H9 (cell line): ENCODE measurements around the gene TOR4A. TPM values are rescaled to one million over a fixed set of nuclear protein-coding genes. Genes with fewer than 3 reads are reported as not detected.

Experiments
- DNase-seq: peaks from one replicate; pipeline ENCODE4 v3.0.0-alpha.2; 2017
- H2AFZ ChIP-seq: one replicate; pipeline ENCODE4 v1.6.1; 2013; ENCODE audit warnings: mild to moderate bottlenecking, low read length, control low read depth, moderate library complexity
- H2AK5ac ChIP-seq: 2 replicates; pipeline ENCODE4 v1.6.1; 2013; ENCODE audit warnings: low read length, control low read depth, mixed read lengths; ENCODE audit not compliant: insufficient read length
- H2BK120ac ChIP-seq: one replicate; pipeline ENCODE4 v1.6.1; 2013; ENCODE audit warnings: low read depth, mild to moderate bottlenecking, low read length, control low read depth, inconsistent platforms; ENCODE audit not compliant: poor library complexity, severe bottlenecking
- H2BK12ac ChIP-seq: 2 replicates; pipeline ENCODE4 v1.6.1; 2013; ENCODE audit warnings: low read length, control low read depth, mixed read lengths, low read depth; ENCODE audit not compliant: insufficient read length
- H2BK15ac ChIP-seq: 2 replicates; pipeline ENCODE4 v1.6.1; 2013; ENCODE audit warnings: low read depth, low read length, control low read depth
- H2BK20ac ChIP-seq: one replicate; pipeline ENCODE4 v1.6.1; 2013; ENCODE audit warnings: low read depth, mild to moderate bottlenecking, low read length, control low read depth, inconsistent platforms; ENCODE audit not compliant: poor library complexity, severe bottlenecking
- H2BK5ac ChIP-seq: 2 replicates; pipeline ENCODE4 v1.6.1; 2013; ENCODE audit warnings: low read length, control low read depth, mixed read lengths; ENCODE audit not compliant: insufficient read length
- H3K14ac ChIP-seq: 2 replicates; pipeline ENCODE4 v1.6.1; 2013; ENCODE audit warnings: low read length, control low read depth; ENCODE audit not compliant: insufficient read depth
- H3K18ac ChIP-seq: 2 replicates; pipeline ENCODE4 v1.6.1; 2013; ENCODE audit warnings: low read depth, mild to moderate bottlenecking, mixed read lengths, low read length, control low read depth; ENCODE audit not compliant: insufficient read length
- H3K23ac ChIP-seq: 2 replicates; pipeline ENCODE4 v1.6.1; 2013; ENCODE audit warnings: low read length, control low read depth, mixed read lengths, low read depth; ENCODE audit not compliant: insufficient read length
- H3K23me2 ChIP-seq: 2 replicates; pipeline ENCODE4 v1.6.1; 2013; ENCODE audit warnings: low read depth, mild to moderate bottlenecking, mixed read lengths, low read length, control low read depth; ENCODE audit not compliant: insufficient read length, poor library complexity, severe bottlenecking
- H3K27ac ChIP-seq: 2 replicates; pipeline ENCODE4 v1.5.1; 2013; ENCODE audit warnings: low read length, control low read depth, mixed read lengths, low read depth; ENCODE audit not compliant: insufficient read length
- H3K27me3 ChIP-seq: 2 replicates; pipeline ENCODE4 v1.6.1; 2013; ENCODE audit warnings: low read length, control low read depth, inconsistent platforms; ENCODE audit not compliant: insufficient read depth
- H3K4ac ChIP-seq: 2 replicates; pipeline ENCODE4 v1.6.1; 2013; ENCODE audit warnings: low read depth, mild to moderate bottlenecking, control low read depth, inconsistent platforms, low read length, moderate library complexity
- H3K4me1 ChIP-seq: 2 replicates; pipeline ENCODE4 v1.6.1; 2013; ENCODE audit warnings: low read length, control low read depth, inconsistent platforms; ENCODE audit not compliant: insufficient read depth
- H3K4me2 ChIP-seq: 2 replicates; pipeline ENCODE4 v1.6.1; 2013; ENCODE audit warnings: low read length, control low read depth, mixed read lengths; ENCODE audit not compliant: insufficient read length, insufficient read depth
- H3K56ac ChIP-seq: 2 replicates; pipeline ENCODE4 v1.6.1; 2013; ENCODE audit warnings: low read depth, mild to moderate bottlenecking, mixed read lengths, low read length, control low read depth; ENCODE audit not compliant: insufficient read length
- H3K79me1 ChIP-seq: 2 replicates; pipeline ENCODE4 v1.6.1; 2013; ENCODE audit warnings: low read depth, mild to moderate bottlenecking, moderate library complexity, low read length, control low read depth, inconsistent platforms; ENCODE audit not compliant: insufficient read depth, poor library complexity, severe bottlenecking
- H3K79me2 ChIP-seq: 2 replicates; pipeline ENCODE4 v1.6.1; 2013; ENCODE audit warnings: low read length, control low read depth, inconsistent platforms; ENCODE audit not compliant: insufficient read depth
- H3K9ac ChIP-seq: 2 replicates; pipeline ENCODE4 v1.6.1; 2013; ENCODE audit warnings: low read length, control low read depth, mixed read lengths; ENCODE audit not compliant: insufficient read length; ENCODE audit errors: extremely low read depth
- H3K9me3 ChIP-seq: one replicate; pipeline ENCODE4 v1.6.1; 2013; ENCODE audit warnings: low read depth, low read length, inconsistent platforms; ENCODE audit not compliant: control insufficient read depth
- H3T11ph ChIP-seq: one replicate; pipeline ENCODE4 v1.6.1; 2013; ENCODE audit warnings: mild to moderate bottlenecking, low read length, control low read depth, inconsistent platforms
- H4K20me1 ChIP-seq: one replicate; pipeline ENCODE4 v1.6.1; 2013; ENCODE audit not compliant: control insufficient read depth, insufficient read length, insufficient read depth
- H4K5ac ChIP-seq: 2 replicates; pipeline ENCODE4 v1.6.1; 2013; ENCODE audit warnings: low read depth, mild to moderate bottlenecking, mixed read lengths, low read length, control low read depth; ENCODE audit not compliant: insufficient read length
- H4K8ac ChIP-seq: replicated peaks from 2 replicates; pipeline ENCODE4 v1.6.1; 2013; ENCODE audit warnings: low read length, control low read depth, mixed read lengths, low read depth; ENCODE audit not compliant: insufficient read length
- H4K91ac ChIP-seq: 2 replicates; pipeline ENCODE4 v1.6.1; 2013; ENCODE audit warnings: low read depth, mild to moderate bottlenecking, moderate library complexity, mixed read lengths, low read length, control low read depth; ENCODE audit not compliant: insufficient read length
- H3K27ac Mint-ChIP-seq, 3 experiments: 2 replicates in 2 of 3; 3 replicates in 1 of 3; pipeline ENCODE4 v1.8.0; 2020 to 2021; ENCODE audit warnings: mixed read lengths in 3 of 3, mild to moderate bottlenecking in 1 of 3, moderate library complexity in 1 of 3
- H3K27me3 Mint-ChIP-seq: 2 replicates; pipeline ENCODE4 v1.8.0; 2021; ENCODE audit warnings: low read depth, mild to moderate bottlenecking, moderate library complexity, mixed read lengths
- H3K36me3 Mint-ChIP-seq, 3 experiments: 2 replicates in 2 of 3; 3 replicates in 1 of 3; pipeline ENCODE4 v1.8.0; 2020 to 2021; ENCODE audit warnings: low read depth in 3 of 3, mixed read lengths in 3 of 3; ENCODE audit not compliant: insufficient read depth in 1 of 3
- H3K4me1 Mint-ChIP-seq, 2 experiments: 2 replicates each; pipeline ENCODE4 v1.8.0; 2020; ENCODE audit warnings: mixed read lengths in 2 of 2
- H3K4me3 Mint-ChIP-seq, 2 experiments: 2 replicates in 1 of 2; 3 replicates in 1 of 2; pipeline ENCODE4 v1.8.0; 2020 to 2021; ENCODE audit warnings: mild to moderate bottlenecking in 2 of 2, mixed read lengths in 2 of 2, moderate library complexity in 1 of 2
- H3K9me3 Mint-ChIP-seq, 2 experiments: 2 replicates in 1 of 2; 3 replicates in 1 of 2; pipeline ENCODE4 v1.8.0; 2020; ENCODE audit warnings: mild to moderate bottlenecking in 2 of 2, mixed read lengths in 2 of 2, moderate library complexity in 1 of 2
- WGBS: extraction: QIAGEN DNeasy Blood & Tissue Kit; methylation state at CpG from one replicate; pipeline ENCODE4 v1.1.7; 2013; ENCODE audit warnings: missing lambda C conversion rate, low lambda C conversion rate, mixed read lengths; ENCODE audit not compliant: insufficient read length; ENCODE audit errors: extremely low coverage; 5-methylcytosine and 5-hydroxymethylcytosine counted together
- total RNA-seq: library from RNA; stranded (reverse); gene quantifications from 2 replicates; pipeline ENCODE4 v1.2.1, GENCODE V29; 2021
- TF ChIP-seq, protein P1 (sequence below): fragments of 200-600 bp; sonication (generic); conservative IDR thresholded peaks from 3 replicates; pipeline ENCODE4 v1.8.0; 2021; ENCODE audit warnings: antibody characterized with exemption, mild to moderate bottlenecking

TOR4A gene
- total RNA-seq, 1 experiment from 2014 or later, result 6.2 TPM

DNA sequence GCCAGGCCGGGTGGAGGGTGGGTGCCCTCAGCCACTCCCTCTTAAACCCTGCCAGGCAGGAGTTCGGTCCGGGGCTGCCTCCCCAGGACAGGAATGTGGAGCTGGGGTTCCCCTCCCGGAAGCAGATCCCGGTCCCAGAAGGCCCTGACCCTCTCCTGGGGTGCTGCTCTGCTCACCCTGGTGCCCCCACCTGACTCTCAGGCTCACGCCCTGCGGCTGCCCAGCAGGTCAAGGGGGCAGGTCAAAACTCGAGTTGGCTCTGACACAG is 28.2 kb downstream of the TOR4A start:
- Histone ChIP-seq H3K4me2 (no peak overlapping the region), H2BK5ac (no peak overlapping the region), H3K4me1 (no peaks in the 10 kb centered on the region; the same call in 1 of the 2 replicates), H3K23me2 (no peaks in the 10 kb centered on the region), H3K23ac (no peak overlapping the region), H2AFZ (no peak overlapping the region), H4K91ac (no peak overlapping the region), H4K5ac (no peak overlapping the region), H2BK12ac (no peak overlapping the region), H4K8ac (no peak overlapping the region), H4K20me1 (no peaks in the 10 kb centered on the region), H3K27me3 (no peaks in the 10 kb centered on the region; the same call in 1 of the 2 replicates), H3K79me1 (no peaks in the 10 kb centered on the region), H3K56ac (no peak overlapping the region), H2BK20ac (no peak overlapping the region), H2BK15ac (no peak overlapping the region), H2AK5ac (no peak overlapping the region), H3K14ac (no peak overlapping the region), H3K18ac (peak overlapping the region; percentile 7), H3K9ac (no peak overlapping the region), H3T11ph (no peak overlapping the region), H3K27ac (no peak overlapping the region), H3K79me2 (no peaks in the 10 kb centered on the region), H3K9me3 (no peaks in the 10 kb centered on the region), H2BK120ac (no peak overlapping the region), H3K4ac (no peak overlapping the region)
- Mint-ChIP-seq H3K4me3 (no peak overlapping the region), H3K27me3 (peaks cover 11% of the 10 kb centered on the region), H3K27ac (no peak overlapping the region), H3K9me3 (peaks cover 0 to 2% of the 10 kb centered on the region in 2 experiments; a peak in 3 of 5 replicates), H3K36me3 (peaks cover 0 to 1% (median 0%) of the 10 kb centered on the region in 3 experiments; a peak in 2 of 7 replicates), H3K4me1 (peaks cover 7 to 34% of the 10 kb centered on the region in 2 experiments)
- TF ChIP-seq, protein P1, sequence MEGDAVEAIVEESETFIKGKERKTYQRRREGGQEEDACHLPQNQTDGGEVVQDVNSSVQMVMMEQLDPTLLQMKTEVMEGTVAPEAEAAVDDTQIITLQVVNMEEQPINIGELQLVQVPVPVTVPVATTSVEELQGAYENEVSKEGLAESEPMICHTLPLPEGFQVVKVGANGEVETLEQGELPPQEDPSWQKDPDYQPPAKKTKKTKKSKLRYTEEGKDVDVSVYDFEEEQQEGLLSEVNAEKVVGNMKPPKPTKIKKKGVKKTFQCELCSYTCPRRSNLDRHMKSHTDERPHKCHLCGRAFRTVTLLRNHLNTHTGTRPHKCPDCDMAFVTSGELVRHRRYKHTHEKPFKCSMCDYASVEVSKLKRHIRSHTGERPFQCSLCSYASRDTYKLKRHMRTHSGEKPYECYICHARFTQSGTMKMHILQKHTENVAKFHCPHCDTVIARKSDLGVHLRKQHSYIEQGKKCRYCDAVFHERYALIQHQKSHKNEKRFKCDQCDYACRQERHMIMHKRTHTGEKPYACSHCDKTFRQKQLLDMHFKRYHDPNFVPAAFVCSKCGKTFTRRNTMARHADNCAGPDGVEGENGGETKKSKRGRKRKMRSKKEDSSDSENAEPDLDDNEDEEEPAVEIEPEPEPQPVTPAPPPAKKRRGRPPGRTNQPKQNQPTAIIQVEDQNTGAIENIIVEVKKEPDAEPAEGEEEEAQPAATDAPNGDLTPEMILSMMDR, result no peak
- no CpG with 5 or more reads among the region's 8 CpGs for WGBS
- no peak for DNase-seq
